Stimulated activated CD8-positive, alpha-beta memory T cell treated with anti-CD3 and anti-CD28 coated beads, Interleukin-2, amount 100 ng/mL, for 48 hours (primary cell): Measurements from ENCODE around the gene CD46.

ENCODE experiments used
- DNase-seq, 2 donors: peaks; one replicate each; pipeline ENCODE4 v3.0.0-alpha.2; 2020; ENCODE audit warnings: low read depth in 2 of 2

The CD46 gene

GRCh38 chr1:207828485-207829158 lies 76.8 kb downstream of the CD46 start:
- peak in 1 of 2 donors; percentile 37 for DNase-seq

GRCh38 chr1:207829576-207829975 lies 77.7 kb downstream of the CD46 start:
- DNase-seq, result no peak

- DNase-seq, result no peak
These were observed 78.9 kb downstream of the CD46 start for GRCh38 chr1:207830788-207831187.

- DNase-seq, result peak in 1 of 2 donors; percentile 21
These were observed 79.9 kb downstream of the CD46 start for GRCh38 chr1:207831517-207832327.

- DNase-seq, result no peak
These were observed 80.9 kb downstream of the CD46 start for GRCh38 chr1:207832796-207833195.

GRCh38 chr1:207833381-207833780 lies 81.5 kb downstream of the CD46 start:
- DNase-seq, result no peak

- no peak for DNase-seq
These were observed 82.3 kb downstream of the CD46 start for GRCh38 chr1:207833956-207834660.

- no peak for DNase-seq
These were observed 84.1 kb downstream of the CD46 start for GRCh38 chr1:207835958-207836357.

GRCh38 chr1:207836591-207837347 lies 84.9 kb downstream of the CD46 start:
- no peak for DNase-seq

- DNase-seq, result no peak
These were observed 85.8 kb downstream of the CD46 start for GRCh38 chr1:207837673-207838072.

GRCh38 chr1:207838156-207839082 lies 86.6 kb downstream of the CD46 start:
- no peak for DNase-seq

GRCh38 chr1:207839083-207839413 lies 87.2 kb downstream of the CD46 start:
- no peak for DNase-seq

- DNase-seq, result no peak
These were observed 88.5 kb downstream of the CD46 start for GRCh38 chr1:207840380-207840779.

GRCh38 chr1:207841293-207841692 lies 89.4 kb downstream of the CD46 start:
- no peak for DNase-seq

- no peak for DNase-seq
These were observed 90.0 kb downstream of the CD46 start for GRCh38 chr1:207841901-207842300.

GRCh38 chr1:207842506-207842905 lies 90.7 kb downstream of the CD46 start:
- no peak for DNase-seq

GRCh38 chr1:207844371-207844770 lies 92.5 kb downstream of the CD46 start:
- no peak for DNase-seq
